Skin of body (tissue), 2 donors: ENCODE results near the gene ETV7. TPM values are rescaled to one million over a fixed set of nuclear protein-coding genes. Genes with fewer than 3 reads are reported as not detected.
A peak's percentile ranks its signal among the peaks of the same experiment; 100 is the strongest.
"Not testable (repeated sequence)": the region's sequence is repeated elsewhere in the genome, so short reads cannot be mapped to it uniquely, and the experiment has no call there.

Experiments
- DNase-seq: peaks from one replicate; lab custom pipeline; 2025; lab: John Stamatoyannopoulos, UW
- total RNA-seq: library from RNA; depleted of rRNA; stranded (reverse); fragments of >200 nt; gene quantifications from one replicate; pipeline ENCODE4 v1.2.3, GENCODE V29; 2014

ETV7 gene
- total RNA-seq, 1 donor from 2014 or later: 0.49 TPM

- DNase-seq: no peak
Measured at GRCh38 chr6:36343109-36343680, 44.3 kb downstream of the ETV7 start.

DNA sequence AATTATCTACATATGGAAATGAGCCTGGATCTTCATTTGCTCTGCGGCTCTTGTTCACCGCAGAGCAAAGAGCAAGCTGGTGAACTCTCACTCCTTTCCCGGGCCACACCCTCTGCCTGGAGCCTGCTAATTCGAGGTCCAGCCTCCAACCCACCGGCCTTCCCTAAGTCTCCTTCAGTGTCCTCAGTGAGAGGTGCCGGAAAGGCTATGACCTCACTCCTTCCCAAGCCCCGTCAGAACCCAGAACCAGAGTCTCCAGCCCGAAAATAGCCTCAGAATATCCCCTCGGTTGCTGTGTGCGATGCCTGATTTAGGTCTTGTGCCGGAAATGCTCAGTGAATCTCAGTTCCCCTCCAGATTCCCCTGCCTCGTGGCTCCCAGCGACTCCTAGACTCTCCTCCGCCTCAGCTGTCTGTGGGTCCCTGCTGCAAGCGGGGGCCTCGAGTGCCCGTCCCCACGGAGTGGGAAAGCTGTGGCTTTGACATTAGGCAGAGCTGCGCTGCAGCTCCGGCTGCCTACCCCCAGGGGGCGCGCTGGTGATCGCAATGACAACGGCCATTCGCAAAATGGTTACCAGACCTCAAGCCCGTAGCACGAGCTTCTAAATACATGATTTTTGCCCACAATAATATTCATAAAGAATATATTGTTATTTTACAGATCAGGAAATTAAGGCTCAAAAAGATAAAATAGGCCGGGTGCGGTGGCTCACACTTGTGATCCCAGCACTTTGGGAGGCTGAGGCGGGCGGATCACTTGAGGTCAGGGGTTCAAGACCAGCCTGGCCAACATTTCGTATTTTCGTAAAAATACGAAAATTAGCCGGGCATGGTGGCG is 46.6 kb downstream of the ETV7 start:
- DNase-seq: peak; percentile 39

- DNase-seq: no peak
Measured at GRCh38 chr6:36340306-36340617, 47.2 kb downstream of the ETV7 start.

DNA sequence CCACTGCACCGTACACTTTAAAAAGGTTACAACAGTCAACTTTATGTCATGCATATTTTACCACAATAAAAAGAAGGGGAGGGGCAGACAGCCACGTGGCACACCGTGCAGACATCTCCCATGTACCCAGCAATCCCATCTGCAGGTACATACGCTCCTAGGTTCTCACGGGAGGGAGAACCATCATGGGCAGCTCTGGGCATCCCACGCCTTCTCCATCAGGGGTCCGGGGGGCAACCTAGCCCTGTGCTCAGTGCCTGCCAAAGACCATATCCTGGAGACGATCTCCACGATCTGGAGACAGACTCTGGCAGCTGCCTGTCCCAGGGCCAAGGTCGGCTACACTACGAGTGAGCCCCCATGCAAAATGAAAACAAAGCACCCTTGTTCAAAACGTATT is 48.3 kb downstream of the ETV7 start:
- no peak for DNase-seq

DNA sequence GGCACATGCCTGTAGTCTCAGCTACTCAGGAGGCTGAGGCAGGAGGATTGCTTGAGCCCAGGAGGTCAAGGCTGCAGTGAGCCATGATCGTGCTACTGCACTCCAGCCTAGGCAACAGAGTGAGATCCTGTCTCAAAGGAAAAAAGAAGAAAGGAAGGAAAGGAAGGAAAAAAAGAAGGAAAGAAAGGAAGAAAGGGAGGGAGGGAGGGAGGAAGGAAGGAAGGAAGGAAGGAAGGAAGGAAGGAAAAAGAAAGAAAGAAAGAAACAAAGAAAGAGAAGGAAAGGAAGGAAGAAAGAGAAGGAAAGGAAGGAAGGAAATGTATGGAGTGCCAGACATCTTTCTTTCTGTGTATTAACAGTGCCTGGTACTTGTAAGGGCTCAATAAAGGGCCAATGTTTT is 49.2 kb downstream of the ETV7 start:
- DNase-seq: not testable (repeated sequence)

GRCh38 chr6:36337814-36338213 is 49.7 kb downstream of the ETV7 start:
- no peak for DNase-seq

DNA sequence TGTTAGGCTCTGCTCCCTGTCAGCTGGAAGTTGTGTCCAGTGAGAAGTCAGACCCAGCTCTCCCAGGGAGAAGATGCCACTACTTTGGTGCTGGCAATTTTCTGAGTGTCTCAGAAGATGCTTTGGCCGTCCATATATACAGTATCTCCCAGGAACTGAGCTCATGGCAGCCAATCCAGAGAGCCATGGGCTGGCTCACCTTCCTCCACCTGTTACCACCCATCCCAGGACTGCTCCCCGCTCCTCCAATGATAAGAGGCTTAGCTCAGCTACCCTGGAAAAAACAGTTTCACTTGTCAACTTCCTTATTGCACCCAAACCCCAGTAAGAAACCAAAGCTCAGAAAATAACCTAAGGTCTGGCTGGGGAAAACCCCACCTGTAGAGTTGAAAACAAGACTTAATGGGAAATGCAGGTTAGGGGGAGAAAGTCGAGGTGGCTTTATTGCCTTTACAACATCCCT is 50.7 kb downstream of the ETV7 start, which contains the start of gene BNIP5:
Gene BNIP5 (minus strand): TSS at position 110 of the 463 bp plus-strand sequence. CDS start 6,198 bp downstream, outside the sequence.
- no peak for DNase-seq

GRCh38 chr6:36336208-36336710 is 51.2 kb downstream of the ETV7 start:
- DNase-seq: no peak

DNA sequence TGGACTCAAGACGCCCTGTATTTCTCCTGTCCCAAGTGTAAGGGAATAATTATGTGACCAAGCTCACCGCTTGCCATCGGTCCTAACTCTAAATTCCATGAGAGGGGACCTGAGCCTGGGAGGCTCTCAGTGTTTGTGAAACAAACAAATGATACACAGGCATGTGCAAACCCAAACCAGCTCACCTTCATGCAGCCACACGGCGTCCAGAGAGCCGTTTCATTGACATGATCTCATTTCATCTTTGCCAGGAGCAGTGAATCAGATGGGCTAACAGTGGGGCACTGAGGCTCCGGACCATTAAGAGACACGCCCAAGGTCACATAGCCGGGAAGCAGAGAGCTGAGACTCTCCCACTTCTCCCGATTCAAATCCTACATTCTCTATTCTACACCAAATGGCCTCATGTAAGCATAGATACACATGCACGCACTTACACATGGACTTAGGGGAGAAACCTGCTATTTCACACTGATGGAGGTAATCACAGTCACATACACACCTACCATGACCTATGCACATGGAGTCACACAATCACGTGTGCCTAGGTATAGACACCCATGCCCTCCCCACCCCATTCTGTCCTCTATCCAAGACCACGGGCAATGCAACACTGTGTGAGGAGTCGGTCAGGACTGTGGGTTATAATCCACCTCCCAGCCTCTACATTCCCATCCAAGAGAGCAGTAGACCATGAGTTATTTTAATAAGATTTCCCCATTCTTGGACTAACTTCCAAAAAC is 51.8 kb downstream of the ETV7 start:
- no peak for DNase-seq

DNA sequence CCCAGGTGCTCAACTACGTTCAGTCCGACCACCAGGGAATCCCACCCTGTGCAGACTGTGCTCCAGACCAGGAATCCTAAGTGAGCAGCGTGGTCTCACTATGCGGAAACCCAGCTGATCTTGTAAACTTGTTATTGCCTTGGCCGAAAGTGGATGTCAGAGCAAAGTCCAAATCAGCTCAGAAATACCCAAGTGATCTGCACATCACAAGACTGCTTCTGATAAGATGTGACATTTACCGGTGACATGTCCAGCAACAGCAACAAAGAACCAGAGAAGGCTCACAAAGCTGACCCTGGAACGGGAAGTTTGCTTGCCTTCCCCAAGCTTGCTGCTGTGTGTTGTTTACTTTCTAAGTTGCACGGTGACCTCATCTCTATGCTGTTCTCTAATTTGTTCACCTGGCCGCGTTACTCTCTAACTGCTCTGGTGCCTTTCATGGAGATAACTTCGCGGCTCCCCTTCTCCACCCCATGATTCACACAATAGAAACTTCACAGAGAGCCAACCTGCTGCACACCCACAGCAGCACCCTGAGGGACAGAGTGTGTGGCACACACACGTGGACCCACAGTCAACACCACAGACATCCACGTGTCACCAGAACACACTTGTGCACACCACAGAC is 52.5 kb downstream of the ETV7 start:
- no peak for DNase-seq

GRCh38 chr6:36333931-36334725 is 53.3 kb downstream of the ETV7 start:
- peak; percentile 25 for DNase-seq

GRCh38 chr6:36333171-36333895 is 54.1 kb downstream of the ETV7 start:
- DNase-seq: no peak

GRCh38 chr6:36331381-36331780 is 56.1 kb downstream of the ETV7 start:
- DNase-seq: no peak

- DNase-seq: no peak
Measured at GRCh38 chr6:36330366-36330765, 57.1 kb downstream of the ETV7 start.

- DNase-seq: no peak
Measured at GRCh38 chr6:36329798-36330291, 57.6 kb downstream of the ETV7 start.

- DNase-seq: no peak
Measured at GRCh38 chr6:36328600-36328999, 58.9 kb downstream of the ETV7 start.

DNA sequence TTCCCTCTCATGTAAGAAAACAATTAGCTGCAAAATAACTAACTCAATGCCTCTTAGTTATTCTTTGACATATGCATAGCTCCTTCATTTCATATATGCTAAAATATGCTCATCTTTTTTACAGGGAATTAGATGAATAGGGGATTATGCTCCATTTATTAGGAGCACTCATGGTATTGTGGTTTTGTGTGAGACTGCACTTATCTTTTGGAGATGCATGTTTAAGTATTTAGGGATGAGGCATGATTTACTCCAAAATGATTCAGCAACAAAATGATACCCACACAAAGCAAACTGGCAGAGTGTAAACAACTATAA is 59.6 kb downstream of the ETV7 start:
- no peak for DNase-seq

GRCh38 chr6:36327226-36327918 is 60.1 kb downstream of the ETV7 start:
- DNase-seq: no peak

DNA sequence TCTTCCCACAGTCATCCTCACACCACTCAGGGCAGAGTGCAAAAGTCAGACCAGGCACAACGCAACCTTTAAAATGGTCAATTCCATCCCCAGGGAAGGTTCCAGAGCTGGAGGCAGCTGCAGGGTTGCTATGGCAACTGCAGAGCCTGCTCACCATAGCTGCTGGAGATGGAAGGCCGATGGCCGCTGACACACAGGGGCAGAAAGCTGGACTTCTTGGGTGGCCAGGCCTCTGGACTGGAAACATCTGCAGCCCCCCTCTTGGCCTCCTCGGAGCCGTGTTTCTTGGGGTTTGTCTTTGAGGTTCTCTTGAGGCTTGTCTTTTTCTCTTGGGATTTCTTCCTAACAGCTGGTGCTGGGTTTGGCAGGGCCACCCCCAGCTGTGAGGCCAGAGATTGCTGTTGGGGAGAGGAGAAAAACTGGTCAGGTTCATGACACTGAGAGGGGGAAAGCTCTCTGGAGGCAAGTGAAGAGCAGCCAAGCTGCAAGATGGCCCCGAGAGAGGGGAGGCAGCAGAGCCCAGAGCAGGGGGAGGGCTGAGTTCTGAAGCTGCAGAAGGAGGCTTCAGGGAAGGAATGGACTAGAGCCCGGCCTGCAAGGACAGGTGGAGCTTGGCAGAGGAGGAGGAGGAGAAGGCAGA is 61.0 kb downstream of the ETV7 start:
- DNase-seq: no peak
